IMR-90 (cell line): ENCODE measurements around the gene DET1. TPM values are rescaled to one million over a fixed set of nuclear protein-coding genes. Genes with fewer than 3 reads are reported as not detected.

Source experiments
- ATAC-seq: fragments of 200-7000 bp; cut with Tn5 transposase; 2 replicates; pipeline ENCODE4 v1.9.1; 2020; ENCODE audit warnings: low read depth, mild to moderate bottlenecking, moderate library complexity
- BruUV-seq: library from RNA; stranded (reverse); fragments of 400-500 nt; replicated peaks from 2 replicates; lab custom pipeline; 2021; lab: Mats Ljungman, UMichigan
- CTCF ChIA-PET: fragments of 300-600 bp; formaldehyde crosslinking; extraction: SDS; loops from one replicate; lab custom pipeline; 2021; ENCODE audit warnings: antibody characterized with exemption; lab: Yijun Ruan, JAX
- POLR2A ChIA-PET: fragments of 300-600 bp; sonication (Branson Sonifier 250); formaldehyde crosslinking; loops from one replicate; lab custom pipeline; 2022; ENCODE audit warnings: antibody characterized with exemption; ENCODE audit not compliant: unreplicated experiment; lab: Charles Lee
- DNase-seq: peaks from one replicate; pipeline ENCODE4 v3.0.0; 2013
- H2AFZ ChIP-seq: replicated peaks from 2 replicates; pipeline ENCODE3; 2013; ENCODE audit warnings: low read length, mild to moderate bottlenecking; ENCODE audit not compliant: poor library complexity
- H2AK5ac ChIP-seq: 2 replicates; pipeline ENCODE4 v1.6.1; 2013; ENCODE audit warnings: low read depth, low read length, inconsistent platforms
- H2AK9ac ChIP-seq: replicated peaks from 2 replicates; pipeline ENCODE3; 2013; ENCODE audit warnings: mild to moderate bottlenecking, low read depth, low read length, moderate library complexity; ENCODE audit not compliant: poor library complexity
- H2BK120ac ChIP-seq: 2 replicates; pipeline ENCODE4 v1.6.1; 2013; ENCODE audit warnings: low read depth, low read length, inconsistent platforms
- H2BK15ac ChIP-seq: 3 replicates; pipeline ENCODE4 v1.6.1; 2013; ENCODE audit warnings: low read depth, low read length, inconsistent platforms
- H2BK20ac ChIP-seq: 2 replicates; pipeline ENCODE4 v1.6.1; 2013; ENCODE audit warnings: low read depth, mild to moderate bottlenecking, inconsistent platforms, low read length, moderate library complexity
- H2BK5ac ChIP-seq: 2 replicates; pipeline ENCODE4 v1.6.1; 2013; ENCODE audit warnings: mild to moderate bottlenecking, low read depth, low read length, inconsistent platforms; ENCODE audit not compliant: poor library complexity, severe bottlenecking
- H3K14ac ChIP-seq: replicated peaks from 2 replicates; pipeline ENCODE4 v1.6.1; 2013; ENCODE audit warnings: low read depth, low read length, inconsistent platforms
- H3K18ac ChIP-seq: 2 replicates; pipeline ENCODE4 v1.6.1; 2013; ENCODE audit warnings: low read depth, low read length, control low read depth
- H3K23ac ChIP-seq: 2 replicates; pipeline ENCODE4 v1.6.1; 2013; ENCODE audit warnings: low read depth, low read length, inconsistent platforms
- H3K27ac ChIP-seq: 2 replicates; pipeline ENCODE4 v1.5.1; 2013; ENCODE audit warnings: mild to moderate bottlenecking, control low read depth, low read length; ENCODE audit not compliant: insufficient read depth
- H3K27me3 ChIP-seq: 2 replicates; pipeline ENCODE4 v1.6.1; 2013; ENCODE audit warnings: low read length; ENCODE audit not compliant: control insufficient read depth, insufficient read depth
- H3K36me3 ChIP-seq: 2 replicates; pipeline ENCODE4 v1.6.1; 2013; ENCODE audit warnings: low read length, mixed read lengths; ENCODE audit not compliant: control insufficient read depth, insufficient read depth
- H3K4ac ChIP-seq: 2 replicates; pipeline ENCODE4 v1.6.1; 2013; ENCODE audit warnings: low read depth, low read length, inconsistent platforms
- H3K4me1 ChIP-seq: 2 replicates; pipeline ENCODE4 v1.6.1; 2013; ENCODE audit warnings: low read length, mixed read lengths; ENCODE audit not compliant: control insufficient read depth, insufficient read depth
- H3K4me2 ChIP-seq: 2 replicates; pipeline ENCODE4 v1.6.1; 2013; ENCODE audit warnings: low read depth, mild to moderate bottlenecking, control low read depth, low read length, moderate library complexity
- H3K4me3 ChIP-seq: 2 replicates; pipeline ENCODE4 v1.5.1; 2013; ENCODE audit warnings: low read depth, mild to moderate bottlenecking, control low read depth, low read length, moderate library complexity; ENCODE audit not compliant: insufficient read depth
- H3K56ac ChIP-seq: 2 replicates; pipeline ENCODE4 v1.6.1; 2013; ENCODE audit warnings: low read length, inconsistent platforms; ENCODE audit not compliant: insufficient read depth; ENCODE audit errors: extremely low read depth
- H3K79me1 ChIP-seq, 2 experiments: 2 replicates each; pipeline ENCODE4 v1.6.1; 2013; ENCODE audit warnings: low read length in 2 of 2, inconsistent platforms in 1 of 2, low read depth in 1 of 2
- H3K9ac ChIP-seq: 2 replicates; pipeline ENCODE4 v1.6.1; 2013; ENCODE audit warnings: low read depth, low read length, control low read depth
- H3K9me1 ChIP-seq: 2 replicates; pipeline ENCODE4 v1.6.1; 2013; ENCODE audit warnings: low read length, inconsistent platforms; ENCODE audit not compliant: insufficient read depth
- H3K9me3 ChIP-seq: 2 replicates; pipeline ENCODE4 v1.6.1; 2013; ENCODE audit warnings: low read length; ENCODE audit not compliant: control insufficient read depth, insufficient read depth
- H4K20me1 ChIP-seq: 2 replicates; pipeline ENCODE4 v1.6.1; 2013; ENCODE audit warnings: low read length, inconsistent platforms; ENCODE audit not compliant: insufficient read depth
- H4K5ac ChIP-seq: 2 replicates; pipeline ENCODE4 v1.6.1; 2013; ENCODE audit warnings: mild to moderate bottlenecking, low read depth, low read length, control low read depth
- H4K8ac ChIP-seq, 2 experiments: 2 replicates each; pipeline ENCODE4 v1.6.1; 2013; ENCODE audit warnings: low read depth in 2 of 2, low read length in 2 of 2, control low read depth in 1 of 2, inconsistent platforms in 1 of 2
- H4K91ac ChIP-seq: 2 replicates; pipeline ENCODE4 v1.6.1; 2013; ENCODE audit warnings: low read depth, low read length, inconsistent platforms; ENCODE audit not compliant: insufficient read depth
- BHLHE40 ChIP-seq: fragments of 150-350 bp; IDR thresholded peaks from 2 replicates; pipeline ENCODE4 v1.6.1; 2016; ENCODE audit warnings: mild to moderate bottlenecking, low read depth, low read length
- CEBPB ChIP-seq: IDR thresholded peaks from 2 replicates; pipeline ENCODE4 v1.6.1; 2012; ENCODE audit warnings: low read depth, low read length, improper control_type of control experiment
- CHD1 ChIP-seq: IDR thresholded peaks from 2 replicates; pipeline ENCODE4 v1.6.1; 2012; ENCODE audit warnings: low read depth, low read length, improper control_type of control experiment
- ELK1 ChIP-seq: fragments of 150-350 bp; IDR thresholded peaks from 2 replicates; pipeline ENCODE4 v1.6.1; 2016; ENCODE audit warnings: low read depth, mild to moderate bottlenecking, low read length, moderate library complexity, borderline replicate concordance
- FOS ChIP-seq: fragments of 150-350 bp; IDR thresholded peaks from 2 replicates; pipeline ENCODE4 v1.6.1; 2016; ENCODE audit warnings: low read depth, low read length
- MAFK ChIP-seq: IDR thresholded peaks from 2 replicates; pipeline ENCODE4 v1.6.1; 2012; ENCODE audit warnings: low read depth, low read length, improper control_type of control experiment
- MAZ ChIP-seq: IDR thresholded peaks from 2 replicates; pipeline ENCODE4 v1.6.1; 2012; ENCODE audit warnings: low read depth, mild to moderate bottlenecking, low read length, improper control_type of control experiment, moderate library complexity, borderline replicate concordance
- MXI1 ChIP-seq: IDR thresholded peaks from 2 replicates; pipeline ENCODE4 v1.6.1; 2012; ENCODE audit warnings: low read depth, mild to moderate bottlenecking, low read length, moderate library complexity, borderline replicate concordance
- NFE2L2 ChIP-seq: fragments of 150-350 bp; IDR thresholded peaks from 2 replicates; pipeline ENCODE4 v1.6.1; 2016; ENCODE audit warnings: low read depth, mild to moderate bottlenecking, low read length
- POLR2A ChIP-seq: IDR thresholded peaks from 2 replicates; pipeline ENCODE4 v1.6.1; 2012; ENCODE audit warnings: mild to moderate bottlenecking, low read depth, low read length
- RAD21 ChIP-seq: IDR thresholded peaks from 2 replicates; pipeline ENCODE4 v1.6.1; 2012; ENCODE audit warnings: low read length, improper control_type of control experiment
- RCOR1 ChIP-seq: IDR thresholded peaks from 2 replicates; pipeline ENCODE4 v1.6.1; 2012; ENCODE audit warnings: mild to moderate bottlenecking, low read length, improper control_type of control experiment; ENCODE audit not compliant: insufficient replicate concordance
- RFX5 ChIP-seq: IDR thresholded peaks from 2 replicates; pipeline ENCODE4 v1.8.0; 2012; ENCODE audit warnings: low read depth, mild to moderate bottlenecking, low read length, moderate library complexity
- SMC3 ChIP-seq: fragments of 150-350 bp; IDR thresholded peaks from 2 replicates; pipeline ENCODE4 v1.6.1; 2016; ENCODE audit warnings: low read depth, mild to moderate bottlenecking, antibody characterized with exemption, low read length, moderate library complexity
- USF2 ChIP-seq: fragments of 150-350 bp; IDR thresholded peaks from 2 replicates; pipeline ENCODE4 v1.6.1; 2017; ENCODE audit warnings: mild to moderate bottlenecking, antibody characterized with exemption, low read length, low read depth
- WGBS, 2 experiments: methylation state at CpG; one replicate each; pipeline versions ENCODE4 v1.1.5 to v1.1.7; 2013; ENCODE audit warnings: missing lambda C conversion rate in 2 of 2; ENCODE audit not compliant: insufficient read length in 1 of 2; ENCODE audit errors: extremely low coverage in 2 of 2; 5-methylcytosine and 5-hydroxymethylcytosine counted together
- dilution Hi-C: fragments of 300-500 bp; cut with HindIII; formaldehyde crosslinking; loops from one replicate; pipeline ENCODE4 v1.14.3; 2018; ENCODE audit warnings: low sequenced_read_pairs; ENCODE audit not compliant: unreplicated experiment
- in situ Hi-C: fragments of 300-500 bp; cut with MboI; formaldehyde crosslinking; loops from 3 replicates; pipeline ENCODE4 v1.14.3; 2019; ENCODE audit warnings: low sequenced_read_pairs, inconsistent platforms, mixed read lengths
- intact Hi-C: fragments of 100-400 bp; cut with micrococcal nuclease; formaldehyde crosslinking; loops from 2 replicates; pipeline ENCODE4 v1.10.0; 2022
- polyA plus RNA-seq, 3 experiments: library from polyadenylated mRNA; depleted of rRNA; stranded (reverse); fragments of >200 nt; gene quantifications; 2 replicates each; pipeline ENCODE4 v1.2.3, GENCODE V29; 2012; ENCODE audit warnings: low replicate concordance in 1 of 3
- total RNA-seq: library from RNA; depleted of rRNA; stranded (reverse); fragments of >200 nt; gene quantifications from 2 replicates; pipeline ENCODE4 v1.2.3, GENCODE V29; 2012
- TF ChIP-seq, protein P1 (sequence below): conservative IDR thresholded peaks from 2 replicates; pipeline ENCODE4 v1.5.1; 2012; ENCODE audit warnings: mild to moderate bottlenecking, low read depth, low read length, improper control_type of control experiment

DET1 gene
- total and polyA plus RNA-seq, 2 of the 4 experiments (the other 2 are of a cell fraction) = 5.6 to 9.1 TPM

- Histone ChIP-seq H4K20me1 (no peaks in the 10 kb centered on the region), H3K36me3 (no peaks in the 10 kb centered on the region), H3K4me3 (no peak overlapping the region), H2AK5ac (no peak overlapping the region), H3K9me3 (no peaks in the 10 kb centered on the region), H4K8ac (no peak overlapping the region), H3K4me2 (no peak overlapping the region), H3K9ac (no peak overlapping the region), H3K79me1 (no peaks in the 10 kb centered on the region), H3K27ac (no peak overlapping the region), H3K4ac (no peak overlapping the region), H3K23ac (no peak overlapping the region), H2BK120ac (no peak overlapping the region), H2AK9ac (no peak overlapping the region), H4K5ac (no peak overlapping the region), H3K4me1 (no peaks in the 10 kb centered on the region), H2BK20ac (no peak overlapping the region), H2AFZ (no peak overlapping the region), H3K27me3 (no peaks in the 10 kb centered on the region), H2BK5ac (no peak overlapping the region), H3K9me1 (peaks cover 3% of the 10 kb centered on the region; the same call in 1 of the 2 replicates), H3K18ac (no peak overlapping the region), H3K14ac (no peak overlapping the region), H3K56ac (no peak overlapping the region), H4K91ac (no peak overlapping the region), H2BK15ac (no peak overlapping the region)
- no TSS peak for BruUV-seq
- no peak for ATAC-seq
- dilution Hi-C loops (no loop called here), intact Hi-C loops (no loop called here), in situ Hi-C loops (loop anchor here (25.0 kb wide), 2 partner anchors 348 to 523 kb away; no protein-coding TSS in a partner anchor)
- no peak for DNase-seq
- ChIA-PET CTCF (no interaction called here), POLR2A (no interaction called here)
- WGBS, 2 experiments = no CpG with 5 or more reads among the region's 4 CpGs
- TF ChIP-seq ELK1 (no peak), FOS (no peak), CEBPB (no peak), MXI1 (no peak), POLR2A (no peak), MAFK (no peak), RFX5 (no peak), RAD21 (no peak), MAZ (no peak), CHD1 (no peak), NFE2L2 (no peak), RCOR1 (no peak), USF2 (no peak), SMC3 (no peak), BHLHE40 (no peak)
- TF ChIP-seq, protein P1, sequence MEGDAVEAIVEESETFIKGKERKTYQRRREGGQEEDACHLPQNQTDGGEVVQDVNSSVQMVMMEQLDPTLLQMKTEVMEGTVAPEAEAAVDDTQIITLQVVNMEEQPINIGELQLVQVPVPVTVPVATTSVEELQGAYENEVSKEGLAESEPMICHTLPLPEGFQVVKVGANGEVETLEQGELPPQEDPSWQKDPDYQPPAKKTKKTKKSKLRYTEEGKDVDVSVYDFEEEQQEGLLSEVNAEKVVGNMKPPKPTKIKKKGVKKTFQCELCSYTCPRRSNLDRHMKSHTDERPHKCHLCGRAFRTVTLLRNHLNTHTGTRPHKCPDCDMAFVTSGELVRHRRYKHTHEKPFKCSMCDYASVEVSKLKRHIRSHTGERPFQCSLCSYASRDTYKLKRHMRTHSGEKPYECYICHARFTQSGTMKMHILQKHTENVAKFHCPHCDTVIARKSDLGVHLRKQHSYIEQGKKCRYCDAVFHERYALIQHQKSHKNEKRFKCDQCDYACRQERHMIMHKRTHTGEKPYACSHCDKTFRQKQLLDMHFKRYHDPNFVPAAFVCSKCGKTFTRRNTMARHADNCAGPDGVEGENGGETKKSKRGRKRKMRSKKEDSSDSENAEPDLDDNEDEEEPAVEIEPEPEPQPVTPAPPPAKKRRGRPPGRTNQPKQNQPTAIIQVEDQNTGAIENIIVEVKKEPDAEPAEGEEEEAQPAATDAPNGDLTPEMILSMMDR = no peak
Measured at GRCh38 chr15:88489321-88489720, 57.2 kb downstream of the DET1 start.
